HepG2 (cell line): ENCODE data around the gene MUC15. TPM values are rescaled to one million over a fixed set of nuclear protein-coding genes. Genes with fewer than 3 reads are reported as not detected.

Source experiments
- ATAC-seq: fragments of 200-7000 bp; cut with Tn5 transposase; 3 replicates; pipeline ENCODE4 v1.9.1; 2020; ENCODE audit warnings: mild to moderate bottlenecking, moderate library complexity
- BruUV-seq: library from RNA; stranded (reverse); fragments of 400-500 nt; replicated peaks from 2 replicates; lab custom pipeline; 2021; lab: Mats Ljungman, UMichigan
- CTCF ChIA-PET: fragments of 300-600 bp; formaldehyde crosslinking; extraction: SDS; loops from one replicate; lab custom pipeline; 2021; ENCODE audit warnings: low total read pairs, inconsistent platforms, low intra/inter-chr PET ratio; lab: Yijun Ruan, JAX
- POLR2A ChIA-PET: fragments of 350-600 bp; sonication (Branson Sonifier 250); formaldehyde crosslinking; loops from one replicate; lab custom pipeline; 2020; ENCODE audit warnings: antibody characterized with exemption, inconsistent platforms; lab: Yijun Ruan, JAX
- DNase-seq: peaks from one replicate; pipeline ENCODE4 v3.0.0-alpha.2; 2015; ENCODE audit warnings: low spot score
- FAIRE-seq: peaks from 3 replicates; lab custom pipeline; 2011; peaks lifted over from hg19 to GRCh38; lab: Jason Lieb, UNC
- H2AFZ ChIP-seq: one replicate; pipeline ENCODE4 v1.6.1; 2011; ENCODE audit warnings: low read length, inconsistent platforms
- H3K27ac ChIP-seq: fragments of 300-600 bp; 3 replicates; pipeline ENCODE4 v1.8.0; 2011; ENCODE audit warnings: mixed run types, mild to moderate bottlenecking, mixed read lengths, low read length, inconsistent platforms; ENCODE audit not compliant: insufficient read depth; ENCODE audit errors: extremely low read length
- H3K27me3 ChIP-seq, 2 experiments: fragments of 200-600 bp in 1 of 2; 2 replicates in 1 of 2; 3 replicates in 1 of 2; pipeline versions ENCODE4 v1.6.0 to v1.8.0; 2011; ENCODE audit warnings: low read length in 2 of 2, mild to moderate bottlenecking in 2 of 2, moderate library complexity in 2 of 2, inconsistent platforms in 1 of 2; ENCODE audit not compliant: insufficient read depth in 2 of 2, control insufficient read depth in 1 of 2
- H3K36me3 ChIP-seq, 2 experiments: fragments of 200-600 bp in 1 of 2; replicated peaks in 1 of 2; 2 replicates in 1 of 2; 3 replicates in 1 of 2; pipeline versions ENCODE4 v1.5.1 to v1.8.0; 2011; ENCODE audit warnings: low read length in 2 of 2, inconsistent platforms in 1 of 2; ENCODE audit not compliant: insufficient read depth in 2 of 2, control insufficient read depth in 1 of 2
- H3K4me1 ChIP-seq: 2 replicates; pipeline ENCODE4 v1.5.1; 2012; ENCODE audit warnings: low read length, inconsistent platforms; ENCODE audit not compliant: insufficient read depth
- H3K4me2 ChIP-seq: 2 replicates; pipeline ENCODE4 v1.6.0; 2011; ENCODE audit warnings: low read depth, low read length, inconsistent platforms
- H3K4me3 ChIP-seq, 3 experiments: fragments of 200-600 bp in 1 of 3; sonication (generic), shearing (Covaris generic) in 1 of 3; replicated peaks in 1 of 3; 2 replicates each; pipeline ENCODE4 v1.5.1; 2011 to 2016; ENCODE audit warnings: low read length in 3 of 3, inconsistent platforms in 2 of 3, low read depth in 2 of 3, mild to moderate bottlenecking in 2 of 3, control low read depth in 1 of 3, mixed read lengths in 1 of 3; ENCODE audit not compliant: insufficient read depth in 1 of 3
- H3K79me2 ChIP-seq: one replicate; pipeline ENCODE4 v1.6.1; 2011; ENCODE audit warnings: low read length, inconsistent platforms; ENCODE audit not compliant: insufficient read depth
- H3K9ac ChIP-seq: 2 replicates; pipeline ENCODE4 v1.6.0; 2011; ENCODE audit warnings: mild to moderate bottlenecking, low read depth, low read length, inconsistent platforms; ENCODE audit not compliant: insufficient read depth
- H3K9me3 ChIP-seq: 2 replicates; pipeline ENCODE4 v1.5.1; 2012; ENCODE audit warnings: mild to moderate bottlenecking, low read length
- H4K20me1 ChIP-seq: 2 replicates; pipeline ENCODE4 v1.6.0; 2011; ENCODE audit warnings: inconsistent platforms, mild to moderate bottlenecking, low read length, moderate library complexity; ENCODE audit not compliant: insufficient read depth
- GRHL1 ChIP-seq: sonication (generic); formaldehyde crosslinking; conservative IDR thresholded peaks from 2 replicates; pipeline ENCODE4 v1.8.0; 2022; ENCODE audit warnings: missing genetic modification reagents
- MED13 ChIP-seq: sonication (generic); formaldehyde crosslinking; IDR thresholded peaks from 2 replicates; pipeline ENCODE4 v1.5.0; 2020; ENCODE audit warnings: missing genetic modification reagents
- MXI1 ChIP-seq: IDR thresholded peaks from 3 replicates; pipeline ENCODE4 v1.6.1; 2012; ENCODE audit warnings: low read depth, low read length, inconsistent platforms, borderline replicate concordance
- NFKB2 ChIP-seq: sonication (generic); formaldehyde crosslinking; IDR thresholded peaks from 2 replicates; pipeline ENCODE4 v1.4.0; 2020; ENCODE audit warnings: missing genetic modification reagents, borderline replicate concordance
- PREB ChIP-seq: sonication (generic); formaldehyde crosslinking; IDR thresholded peaks from 2 replicates; pipeline ENCODE4 v1.4.0; 2020; ENCODE audit warnings: missing genetic modification reagents
- TFAP4 ChIP-seq: sonication (generic); IDR thresholded peaks from 2 replicates; pipeline ENCODE4 v1.6.1; 2016; ENCODE audit warnings: low read depth, borderline replicate concordance
- TP53 ChIP-seq: sonication (generic); formaldehyde crosslinking; conservative IDR thresholded peaks from 2 replicates; pipeline ENCODE4 v1.4.0; 2020; ENCODE audit warnings: missing genetic modification reagents
- ZEB1 ChIP-seq: IDR thresholded peaks from 2 replicates; pipeline ENCODE4 v1.6.1; 2012; ENCODE audit warnings: mild to moderate bottlenecking, low read depth, inconsistent platforms; ENCODE audit not compliant: insufficient replicate concordance
- ZNF326 ChIP-seq: sonication (generic); formaldehyde crosslinking; IDR thresholded peaks from 2 replicates; pipeline ENCODE4 v1.4.0; 2020; ENCODE audit warnings: missing genetic modification reagents, borderline replicate concordance
- ZNF337 ChIP-seq: sonication (generic); formaldehyde crosslinking; IDR thresholded peaks from 2 replicates; pipeline ENCODE4 v1.5.1; 2020; ENCODE audit warnings: missing genetic modification reagents, low read depth, mild to moderate bottlenecking, borderline replicate concordance
- ZNF362 ChIP-seq: sonication (generic); formaldehyde crosslinking; IDR thresholded peaks from 2 replicates; pipeline ENCODE4 v1.4.0; 2020; ENCODE audit warnings: missing genetic modification reagents, mild to moderate bottlenecking, borderline replicate concordance
- ZNF503 ChIP-seq: sonication (generic); formaldehyde crosslinking; IDR thresholded peaks from 2 replicates; pipeline ENCODE4 v1.4.0; 2020; ENCODE audit warnings: missing genetic modification reagents
- ZNF800 ChIP-seq: sonication (generic); formaldehyde crosslinking; IDR thresholded peaks from 2 replicates; pipeline ENCODE4 v1.4.0; 2020; ENCODE audit warnings: missing genetic modification reagents
- WGBS: methylation state at CpG from one replicate; pipeline ENCODE4 v1.1.6; 2017; ENCODE audit warnings: low lambda C conversion rate; 5-methylcytosine and 5-hydroxymethylcytosine counted together
- in situ Hi-C: cut with HindIII; loops from 2 replicates; pipeline ENCODE4 v1.10.0; 2017; ENCODE audit warnings: low pct_unique_long_range_greater_than_20kb; ENCODE audit not compliant: extremely low pct_ligation_motif_present
- intact Hi-C: fragments of 100-400 bp; cut with micrococcal nuclease; formaldehyde crosslinking; loops from one replicate; pipeline ENCODE4 v1.10.0; 2022; ENCODE audit not compliant: unreplicated experiment
- polyA plus RNA-seq, 8 experiments: library from polyadenylated mRNA; depleted of rRNA in 3 of 8; stranded (reverse) in 7 of 8; unstranded in 1 of 8; fragments of >200 nt; fragmentation: Illumina TruSeq in 4 of 8; extraction: Trizol in 4 of 8; gene quantifications; 2 replicates each; pipeline versions ENCODE4 v1.2.1 to v1.2.3, GENCODE V29; 2011 to 2016; ENCODE audit warnings: low read depth in 4 of 8, missing spikeins in 1 of 8, mixed read lengths in 1 of 8; ENCODE audit not compliant: insufficient read depth in 1 of 8
- total RNA-seq, 5 experiments: library from RNA; depleted of rRNA; stranded (reverse); fragments of >200 nt; fragmentation: Illumina TruSeq; extraction: Trizol; gene quantifications; 2 replicates each; pipeline ENCODE4 v1.2.3, GENCODE V29; 2016; ENCODE audit warnings: low read depth in 1 of 5

MUC15 gene
- total and polyA plus RNA-seq, 2 of the 13 experiments (the other 11 are each of a cell fraction or from before 2014, with no cell fraction given), result 4.5 to 18.0 TPM

- TF ChIP-seq ZNF503 (CRISPR knock-in tag) (no peak), GRHL1 (CRISPR knock-in tag) (no peak), ZNF800 (CRISPR knock-in tag) (no peak), ZNF326 (CRISPR knock-in tag) (no peak)
Measured at GRCh38 chr11:26621132-26621531, 49.1 kb upstream of the MUC15 start (continued).

GRCh38 chr11:26620282-26621045 is 48.4 kb upstream of the MUC15 start:
- ChIA-PET POLR2A (no interaction called here), CTCF (no interaction called here)
- WGBS, result 2% methylated on average over 1 of the region's 1 CpG
- Histone ChIP-seq H3K27ac (no peak overlapping the region), H3K9me3 (no peaks in the 10 kb centered on the region), H3K36me3 (no peaks in the 10 kb centered on the region), H3K9ac (no peak overlapping the region), H2AFZ (no peak overlapping the region), H3K4me1 (no peaks in the 10 kb centered on the region), H4K20me1 (no peaks in the 10 kb centered on the region), H3K4me3 (no peak overlapping the region), H3K4me2 (no peak overlapping the region), H3K79me2 (no peaks in the 10 kb centered on the region), H3K27me3 (no peaks in the 10 kb centered on the region)
- intact Hi-C loops, result no loop called here
- ATAC-seq (no peak), FAIRE-seq (no peak), DNase-seq (no peak)
- BruUV-seq, result no TSS peak
- in situ Hi-C loops, result no loop called here
- TF ChIP-seq NFKB2 (CRISPR knock-in tag) (no peak), MED13 (CRISPR knock-in tag) (no peak), TFAP4 (no peak), MXI1 (no peak), ZNF362 (no peak), TP53 (no peak), PREB (CRISPR knock-in tag) (no peak), ZEB1 (no peak), ZNF337 (CRISPR knock-in tag) (no peak)
